IPS-NIHi7 (cell line): ENCODE results near the gene FILIP1.
A peak's percentile ranks its signal among the peaks of the same experiment; 100 is the strongest.

ENCODE experiments used
- DNase-seq: peaks from one replicate; pipeline ENCODE4 v3.0.0; 2012; ENCODE audit warnings: mixed read lengths; ENCODE audit errors: extremely low spot score

Gene FILIP1

DNA sequence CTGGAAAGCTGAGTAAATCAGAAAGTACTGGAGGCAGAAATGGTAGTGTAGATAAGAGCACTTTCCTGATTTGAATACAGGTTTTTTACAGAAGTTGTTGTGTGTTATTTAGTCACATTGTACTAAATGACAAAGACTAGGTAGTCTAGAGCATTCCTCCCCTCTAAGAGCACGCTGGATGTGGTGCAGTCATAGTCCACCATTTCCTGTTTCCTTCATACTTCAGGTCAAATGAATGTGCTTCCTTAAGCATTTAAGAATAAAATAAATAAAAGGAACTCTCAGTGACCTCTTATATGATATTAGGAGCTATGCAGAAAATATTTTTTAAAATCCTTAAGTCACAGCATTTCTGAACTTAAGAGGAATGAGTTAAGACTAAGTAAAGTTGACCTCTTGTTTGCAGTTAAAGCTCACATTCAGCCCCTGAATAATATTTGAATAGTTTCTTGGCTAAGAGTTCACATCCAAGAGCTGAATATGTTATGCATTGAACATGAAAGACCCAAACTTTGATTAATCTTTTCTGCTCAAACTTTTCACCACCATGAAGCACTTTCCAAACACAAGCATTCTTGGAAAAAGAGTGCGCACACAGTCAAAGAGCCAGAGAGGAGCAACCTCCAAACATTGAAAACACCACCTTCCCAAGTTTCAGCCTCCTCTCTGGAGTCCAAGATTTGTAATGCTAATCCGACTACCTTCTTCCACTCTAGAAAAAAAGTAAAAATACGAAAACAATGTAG lies 155.6 kb downstream of the FILIP1 start:
- DNase-seq: no peak

DNA sequence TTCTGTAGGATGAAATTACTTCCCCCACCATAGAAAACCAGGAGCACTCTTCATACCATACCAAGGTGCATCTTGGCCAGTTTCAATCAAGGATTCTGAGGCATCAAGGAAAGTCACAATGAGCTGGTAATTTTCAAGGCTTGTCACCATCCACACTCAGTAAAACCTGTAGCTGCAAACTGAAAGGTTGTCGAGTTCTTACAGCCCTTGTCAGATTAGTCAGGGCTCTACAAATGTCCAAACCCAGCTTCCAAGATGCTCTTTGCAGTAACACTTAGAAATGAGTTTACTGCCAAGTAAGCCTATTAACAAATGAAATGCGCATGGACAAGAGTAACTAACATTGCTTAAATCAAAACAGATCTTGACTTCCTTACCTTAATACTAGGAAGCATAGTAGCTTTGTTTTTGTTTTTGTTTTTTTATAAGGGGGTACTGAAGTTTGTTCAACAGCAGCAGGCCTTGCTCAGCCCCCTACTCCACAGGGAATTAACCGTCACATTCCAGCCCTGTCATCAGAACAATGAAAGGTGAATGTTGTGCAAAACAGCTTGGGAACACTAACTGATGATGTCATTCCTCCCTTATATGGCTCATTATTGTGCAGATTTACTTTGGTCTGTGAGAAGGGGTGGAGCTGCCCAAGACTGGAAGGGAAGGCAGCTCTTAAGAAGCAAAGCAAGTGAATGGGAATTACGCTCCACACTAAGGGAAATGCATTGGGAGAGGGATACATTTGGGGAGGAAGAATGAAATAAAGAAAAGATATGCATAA lies 159.1 kb downstream of the FILIP1 start:
- peak; percentile 73 for DNase-seq

DNA sequence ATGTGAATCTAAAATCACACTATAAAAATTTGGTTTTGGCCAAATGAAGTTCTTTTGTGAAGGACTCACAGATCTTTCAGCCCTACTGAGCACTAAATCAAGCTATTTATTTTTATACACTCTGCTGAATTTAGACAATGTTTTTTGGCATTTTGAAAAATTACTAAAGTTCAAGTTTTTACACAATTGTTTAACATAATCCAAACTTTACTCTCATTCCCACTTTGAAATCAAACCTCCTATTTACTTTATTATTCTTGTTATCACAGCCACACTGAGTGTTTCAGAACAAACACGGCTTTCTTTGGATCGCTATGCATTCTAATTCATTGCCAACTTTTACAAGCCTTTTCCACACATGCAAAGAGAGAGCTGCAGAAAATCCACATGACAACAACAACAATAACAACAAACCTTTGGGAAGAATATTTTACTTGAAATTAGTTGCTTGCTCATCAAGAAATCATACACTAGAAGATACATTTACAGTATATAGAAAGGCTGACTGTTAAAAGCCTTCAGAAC lies 159.9 kb downstream of the FILIP1 start:
- DNase-seq: no peak

DNA sequence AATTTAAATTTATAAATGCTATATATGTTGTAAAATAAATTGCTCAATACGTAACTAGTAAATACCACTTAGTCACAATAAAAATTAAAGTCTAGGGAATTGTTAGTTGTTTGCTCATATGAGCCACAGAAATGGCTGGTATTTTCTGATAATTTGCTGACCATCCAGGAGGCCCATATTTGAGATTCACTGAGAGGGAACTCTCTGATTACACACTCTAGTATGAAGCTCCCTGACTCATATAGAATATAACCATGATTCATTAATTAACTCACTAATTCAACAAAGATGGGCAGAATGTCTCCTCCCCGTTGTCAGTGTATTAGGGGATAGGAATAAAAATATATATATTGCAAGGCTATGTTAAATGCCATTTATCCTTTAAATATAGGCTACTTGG lies 162.4 kb downstream of the FILIP1 start:
- no peak for DNase-seq

DNA sequence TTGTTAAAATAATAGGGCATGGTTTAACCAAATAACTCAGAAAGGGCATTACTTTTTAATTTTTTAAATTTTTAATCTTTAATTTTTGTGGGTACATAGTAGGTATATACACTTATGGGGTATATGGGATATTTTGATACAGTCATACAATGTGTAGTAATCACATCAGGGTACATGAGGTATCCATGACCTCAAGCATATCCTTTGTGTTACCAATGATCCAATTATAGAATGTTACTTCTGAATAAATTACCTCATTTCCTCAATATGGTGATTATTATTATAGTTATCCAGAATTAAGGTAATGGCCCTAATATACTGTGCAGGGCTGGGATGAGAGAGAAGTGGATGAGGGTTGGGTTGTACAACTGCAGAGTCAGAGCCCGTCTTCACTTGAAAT lies 163.9 kb downstream of the FILIP1 start:
- no peak for DNase-seq

DNA sequence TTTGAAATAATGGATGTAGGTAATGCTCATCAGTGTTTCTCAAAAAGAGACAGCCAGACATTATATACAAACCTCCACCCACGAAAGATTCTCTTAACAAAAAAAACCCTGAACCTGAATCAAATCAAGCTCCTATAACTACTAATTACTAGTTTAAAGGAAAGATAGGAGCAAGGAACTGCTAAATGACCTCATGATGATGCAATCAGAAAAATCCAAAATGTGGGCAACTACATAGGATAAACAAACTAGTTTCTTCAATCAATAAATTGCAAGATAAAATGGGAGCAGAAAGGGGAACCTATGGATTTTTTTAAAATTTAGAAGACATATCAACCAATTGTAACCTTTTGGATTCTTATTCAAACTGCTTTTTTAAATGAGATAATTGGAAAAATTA lies 165.8 kb downstream of the FILIP1 start:
- DNase-seq: no peak

DNA sequence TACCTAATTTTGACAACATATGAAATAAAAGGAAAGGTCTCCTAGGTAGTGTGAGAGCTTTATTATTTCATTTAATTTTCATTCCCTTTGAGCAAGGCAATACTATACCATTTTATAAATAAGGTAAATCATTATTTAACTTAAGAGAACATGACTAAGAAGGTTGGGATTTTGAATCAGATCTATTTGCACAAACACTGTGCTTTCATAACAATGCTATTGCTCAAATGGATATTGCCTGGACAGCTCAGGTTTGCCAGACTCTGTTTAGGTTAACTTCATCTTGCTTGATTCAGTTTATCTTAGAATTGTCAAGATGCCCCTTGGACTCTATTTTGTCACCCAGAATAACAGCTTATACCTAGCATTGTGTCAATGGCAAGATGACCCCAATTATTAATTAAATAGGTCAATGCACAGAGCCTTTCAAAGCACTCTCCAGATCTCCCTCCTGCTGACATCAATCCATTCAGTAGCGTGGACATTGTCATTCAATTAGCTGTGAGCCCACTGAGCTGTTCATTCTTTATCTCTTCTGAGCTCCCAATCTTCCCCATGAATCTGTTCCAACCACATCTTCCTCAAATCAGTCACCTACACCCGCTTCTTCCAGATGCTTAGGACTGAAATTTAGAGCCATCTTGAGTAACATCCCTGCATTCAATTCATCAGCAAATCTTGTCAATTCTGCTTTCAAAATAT lies 166.9 kb downstream of the FILIP1 start:
- DNase-seq: no peak

DNA sequence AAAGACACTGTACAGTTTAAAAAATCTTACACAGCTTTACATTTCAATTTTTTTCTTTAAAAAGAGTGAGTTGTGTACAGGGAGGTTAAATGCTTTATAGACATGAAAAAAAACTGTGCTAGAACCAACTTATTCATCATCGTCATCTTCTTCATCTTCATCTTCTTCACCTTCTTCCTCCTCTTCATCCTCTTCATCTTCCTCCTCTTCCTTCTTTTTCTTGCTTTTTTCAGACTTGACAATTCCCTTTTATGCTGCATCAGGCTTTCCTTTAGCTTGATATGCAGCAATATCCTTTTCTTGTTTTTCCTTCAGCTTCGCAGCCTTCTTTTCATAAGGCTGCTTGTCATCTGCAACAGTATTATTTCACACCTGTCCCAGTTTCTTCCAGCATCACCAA lies 174.7 kb downstream of the FILIP1 start:
- no peak for DNase-seq

DNA sequence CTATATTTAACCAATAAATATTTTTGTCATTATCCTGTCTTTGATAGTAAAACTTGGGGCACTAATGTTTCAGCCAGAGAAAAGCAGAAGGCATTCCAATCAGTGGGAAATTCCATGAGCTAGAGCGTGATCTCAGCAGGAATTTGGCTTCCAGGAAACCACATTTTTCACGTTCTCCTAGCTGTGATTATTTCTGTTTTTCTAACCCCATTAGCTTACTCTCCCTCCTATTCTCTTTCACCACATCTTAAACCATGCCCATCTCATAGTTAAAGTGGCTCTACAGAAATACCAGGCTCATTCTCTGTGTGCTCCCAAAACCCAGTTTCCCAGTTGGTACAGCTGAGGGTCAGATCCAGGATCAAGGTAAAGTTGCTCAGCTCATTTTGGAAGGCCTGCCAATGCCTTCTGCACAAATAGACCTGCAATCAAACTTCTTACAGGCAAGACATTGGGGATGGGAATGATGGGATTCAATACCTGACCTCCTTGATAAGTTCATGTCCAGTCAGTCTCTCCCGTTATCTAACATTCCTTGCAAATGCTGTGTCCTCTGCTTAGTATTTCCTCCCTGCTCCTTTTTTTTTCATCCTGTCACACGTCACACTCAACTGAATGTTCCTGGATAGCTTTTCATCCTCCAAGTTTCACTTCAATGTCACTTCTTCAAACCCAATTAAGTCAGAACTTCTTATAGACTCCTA lies 175.9 kb downstream of the FILIP1 start:
- DNase-seq: no peak

DNA sequence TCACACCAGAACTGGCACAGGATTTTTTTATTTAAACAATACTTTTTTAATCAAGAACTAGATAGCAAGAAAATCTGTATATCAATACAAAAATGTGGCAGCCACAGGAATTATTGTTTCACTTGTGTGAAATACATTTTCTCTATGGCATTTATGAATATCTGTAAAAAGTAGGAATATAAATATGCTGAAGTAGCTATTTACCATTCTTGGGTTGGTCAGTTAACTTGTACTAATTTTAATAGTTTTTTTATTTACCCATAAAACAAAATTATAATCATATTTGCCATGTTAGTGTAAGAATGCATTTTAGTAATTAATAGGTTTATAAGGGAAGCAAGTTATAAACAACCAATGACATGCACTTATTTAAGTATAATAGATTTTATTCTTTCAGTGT lies 177.6 kb downstream of the FILIP1 start:
- DNase-seq: no peak

DNA sequence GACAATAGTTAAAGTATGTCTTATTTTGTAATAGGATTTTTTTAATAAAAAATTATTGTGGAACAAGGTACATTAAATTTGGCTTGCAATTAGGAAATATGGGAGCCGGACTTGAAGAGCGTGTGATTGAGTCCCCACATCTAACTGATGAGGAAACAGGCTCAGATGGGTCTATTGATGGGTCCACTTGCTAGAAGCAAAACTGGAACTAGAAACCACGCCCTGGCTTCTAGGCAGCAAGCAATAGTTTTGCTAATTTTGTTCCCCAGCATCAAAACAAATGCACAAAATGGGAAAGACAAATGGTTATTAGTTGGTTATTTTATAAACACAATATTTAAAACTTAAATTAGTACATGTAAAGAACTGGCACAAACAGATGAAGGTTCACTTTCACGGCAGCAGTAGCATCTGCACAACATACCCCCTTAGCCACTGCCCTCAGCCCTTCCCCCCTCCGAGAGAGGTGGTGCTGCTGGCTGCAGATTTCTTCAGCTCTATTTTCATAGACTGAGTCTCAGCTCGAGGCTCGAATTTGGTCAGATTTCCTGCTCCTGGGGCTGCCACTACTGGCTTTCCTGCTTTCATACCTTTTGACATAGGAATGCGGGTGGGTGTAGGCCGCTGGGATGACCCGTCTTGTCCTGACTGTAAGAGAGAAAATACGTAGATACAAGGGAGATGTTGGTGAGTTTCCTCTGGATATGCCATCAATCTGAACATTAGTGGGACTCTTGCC lies 185.2 kb downstream of the FILIP1 start:
- peak; percentile 59 for DNase-seq

DNA sequence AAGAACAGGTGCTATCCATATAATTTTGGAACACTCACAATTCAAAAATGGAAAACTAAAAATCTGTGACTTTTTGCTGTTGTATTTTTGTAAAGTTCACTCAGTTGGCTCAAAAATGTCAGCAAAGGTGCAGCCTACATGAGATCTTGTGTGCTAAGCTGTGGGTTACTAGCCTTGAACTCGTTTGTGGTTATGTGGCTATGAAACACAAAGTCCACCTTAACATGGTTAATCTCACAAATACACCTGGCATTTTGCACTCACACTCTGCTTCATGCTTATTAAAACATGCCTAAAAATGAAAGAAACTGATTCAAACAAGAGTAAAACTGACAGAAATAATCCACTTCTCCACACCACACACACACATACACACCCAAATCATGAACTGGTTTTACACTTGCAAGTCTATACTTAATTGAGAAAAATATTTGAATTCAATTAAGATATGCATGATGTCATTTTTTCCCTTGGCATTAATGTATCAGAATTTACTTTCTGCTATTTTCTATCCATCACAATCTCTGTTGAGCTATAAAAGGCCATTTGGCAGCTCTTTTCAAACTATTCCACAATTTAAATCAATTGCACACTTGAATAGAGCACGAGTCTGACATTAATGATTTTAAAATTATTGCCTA lies 186.1 kb downstream of the FILIP1 start:
- DNase-seq: no peak

DNA sequence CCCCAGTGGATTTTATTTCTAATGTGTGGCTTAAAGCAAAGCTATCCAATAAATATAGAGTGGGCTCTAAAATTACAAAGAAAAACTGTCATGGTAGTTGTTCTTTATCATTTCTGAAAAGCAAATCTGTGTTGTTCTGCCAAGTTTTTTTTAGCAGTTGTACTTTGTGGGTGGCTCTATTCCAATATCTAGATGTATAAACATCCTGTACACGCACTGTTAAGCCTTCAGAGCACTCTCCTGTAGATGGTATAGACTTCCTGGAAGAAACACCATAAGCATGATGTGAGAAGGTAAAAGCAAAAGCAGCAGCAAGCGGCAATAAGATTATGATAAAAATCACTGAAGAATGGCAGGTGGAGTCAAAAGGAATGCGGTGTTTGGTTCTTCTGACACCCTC lies 187.5 kb downstream of the FILIP1 start:
- DNase-seq: no peak

DNA sequence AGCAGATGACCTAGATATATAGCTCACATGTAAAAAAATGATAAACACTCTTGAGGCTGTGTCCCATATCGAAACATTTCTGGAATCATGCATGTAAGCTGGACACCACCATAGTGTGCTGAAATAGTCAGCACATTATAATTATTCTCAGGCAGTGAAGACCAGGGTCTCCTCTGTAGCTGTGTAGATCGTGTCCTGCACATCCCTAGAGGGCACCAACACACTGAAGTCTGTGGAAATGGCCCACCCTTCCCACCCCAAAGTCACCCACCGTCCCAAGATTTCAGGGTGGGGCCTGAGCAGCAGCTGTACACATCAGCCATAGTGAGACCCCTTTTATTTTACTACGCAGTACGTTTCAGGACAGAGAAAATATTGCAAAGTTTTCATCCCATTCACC lies 188.0 kb downstream of the FILIP1 start:
- peak; percentile 17 for DNase-seq

DNA sequence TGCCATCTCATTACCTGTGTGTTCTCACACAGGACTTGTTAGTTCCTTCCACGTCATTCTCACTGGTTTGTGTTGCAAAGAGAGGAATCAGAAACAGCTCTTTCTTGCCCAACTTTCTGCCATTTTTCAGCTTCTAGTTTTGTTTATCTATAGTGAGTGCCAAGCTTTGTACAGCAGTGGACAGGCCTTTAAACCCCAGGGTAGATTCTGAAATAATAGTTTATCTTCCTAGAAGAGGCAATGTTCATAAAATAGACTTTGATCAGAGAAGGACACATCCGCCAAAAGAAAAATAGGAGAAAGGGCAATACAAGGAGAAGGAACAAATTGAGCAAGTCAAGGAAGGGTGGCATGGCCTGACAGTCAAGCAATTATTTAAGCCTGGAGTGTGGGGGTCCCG lies 191.3 kb downstream of the FILIP1 start:
- DNase-seq: no peak

DNA sequence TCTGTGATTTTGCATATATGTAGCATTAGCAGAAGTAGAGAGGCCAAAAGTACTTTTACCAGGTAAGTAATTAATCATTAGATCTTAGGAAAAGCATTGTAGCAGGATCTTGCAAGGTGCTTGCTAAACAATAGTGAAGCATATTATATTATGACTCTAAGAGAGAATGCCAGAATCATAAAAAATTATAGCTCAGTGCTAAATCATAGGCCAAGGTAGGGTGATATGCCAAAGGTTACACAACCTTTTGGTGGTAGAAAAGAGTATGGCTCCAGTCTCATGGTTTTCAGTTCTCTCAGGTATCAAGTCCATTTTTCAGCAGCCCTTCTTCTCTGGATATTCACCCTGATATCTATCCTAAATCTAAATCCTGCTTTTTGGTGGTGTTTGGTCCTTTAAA lies 192.1 kb downstream of the FILIP1 start:
- DNase-seq: no peak

DNA sequence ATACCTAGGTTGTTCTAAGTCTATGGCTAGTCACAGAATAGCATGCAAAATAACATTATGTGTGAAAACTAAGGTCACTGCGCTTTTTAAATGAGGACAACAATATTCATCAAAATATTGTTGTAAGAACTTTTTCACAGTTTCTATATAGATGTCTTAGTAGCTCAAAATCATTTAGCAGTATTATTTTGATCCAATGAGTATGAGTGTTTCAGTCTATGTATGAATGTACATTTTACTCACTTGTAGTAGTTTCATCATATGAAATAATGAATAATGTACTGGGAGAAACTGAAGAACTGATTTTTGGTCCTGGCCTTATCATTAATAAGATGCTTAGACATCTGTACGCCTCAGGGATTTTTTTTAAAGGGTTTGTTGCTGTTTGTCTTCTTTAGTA lies 192.5 kb downstream of the FILIP1 start:
- DNase-seq: no peak

DNA sequence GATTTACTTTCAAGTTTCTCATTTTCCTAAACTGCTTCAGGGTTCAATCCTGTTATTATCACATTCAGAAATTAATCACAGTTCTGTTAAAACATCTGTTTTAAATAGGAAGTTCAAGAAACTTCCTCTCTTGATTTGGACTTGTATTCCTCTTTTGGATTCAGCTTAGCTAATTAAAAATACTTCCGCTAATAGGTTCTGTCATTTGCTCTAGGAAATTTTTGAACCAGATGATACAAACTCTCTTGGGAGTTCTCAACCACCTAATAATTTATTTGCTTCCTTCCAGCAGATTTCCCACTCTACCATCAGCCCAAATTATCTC lies 193.1 kb downstream of the FILIP1 start:
- no peak for DNase-seq

DNA sequence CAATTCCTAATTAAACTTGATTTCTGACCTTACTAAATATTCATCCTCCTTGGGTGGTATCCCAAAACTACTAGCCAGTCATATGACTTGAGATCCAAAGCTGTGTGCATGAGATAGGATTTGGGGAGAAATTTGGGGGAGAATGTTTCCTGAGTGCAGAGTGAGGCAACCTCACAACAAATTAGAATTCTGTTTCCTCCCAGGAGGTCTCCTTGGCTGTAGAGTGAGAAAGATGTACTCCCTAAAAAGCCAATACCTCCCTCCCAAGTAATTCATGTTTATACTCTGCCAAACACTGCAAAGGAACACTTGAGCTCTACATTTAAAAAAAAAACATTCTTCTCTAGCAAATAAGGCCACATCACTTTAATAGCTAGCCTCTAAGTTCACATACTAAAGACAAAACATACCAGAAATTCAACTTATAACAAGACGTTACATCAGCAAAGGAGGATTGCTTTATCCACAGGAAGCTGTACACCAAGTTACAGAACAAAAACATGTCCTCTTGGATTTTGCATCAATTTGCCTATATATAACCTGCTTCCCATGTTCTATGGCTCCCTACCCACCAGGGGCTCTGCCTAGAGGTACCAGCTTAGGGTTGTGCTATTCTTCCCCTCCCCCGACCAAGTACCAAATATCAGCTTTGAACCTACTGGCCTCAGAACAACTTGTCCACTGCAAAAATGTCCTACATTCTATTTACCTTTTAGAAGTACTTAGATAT lies 193.6 kb downstream of the FILIP1 start:
- DNase-seq: no peak
